HL-60 (cell line): ENCODE measurements around the gene MDM1.
A peak's percentile ranks its signal among the peaks of the same experiment; 100 is the strongest.

Experiments
- DNase-seq, 2 experiments: peaks; one replicate each; pipeline ENCODE4 v3.0.0-alpha.2; 2010 to 2020; ENCODE audit warnings: low read depth in 1 of 2, low spot score in 1 of 2
- H3K27ac ChIP-seq: fragments of 250-450 bp; sonication (Bioruptor Pico); replicated peaks from 2 replicates; pipeline ENCODE4 v1.5.1; 2020; ENCODE audit warnings: mild to moderate bottlenecking, moderate library complexity
- H3K27me3 ChIP-seq: fragments of 250-450 bp; sonication (Bioruptor Pico); 2 replicates; pipeline ENCODE4 v1.5.1; 2021; ENCODE audit warnings: mild to moderate bottlenecking, moderate library complexity; ENCODE audit not compliant: insufficient read depth, poor library complexity, severe bottlenecking
- H3K4me3 ChIP-seq: replicated peaks from 2 replicates; pipeline ENCODE4 v1.5.1; 2011; ENCODE audit warnings: mild to moderate bottlenecking, control low read depth, low read length; ENCODE audit not compliant: insufficient read depth
- CTCF ChIP-seq: IDR thresholded peaks from one replicate; pipeline ENCODE4 v1.5.1; 2011; ENCODE audit warnings: low read length, control low read depth, inconsistent platforms; ENCODE audit not compliant: insufficient read depth
- GABPA ChIP-seq: IDR thresholded peaks from 2 replicates; pipeline ENCODE4 v1.6.1; 2012; ENCODE audit warnings: low read depth
- POLR2AphosphoS5 ChIP-seq: IDR thresholded peaks from 2 replicates; pipeline ENCODE4 v1.6.1; 2012; ENCODE audit warnings: low read depth
- REST ChIP-seq: IDR thresholded peaks from 2 replicates; pipeline ENCODE4 v1.6.1; 2012; ENCODE audit warnings: low read depth; ENCODE audit not compliant: insufficient replicate concordance
- SPI1 ChIP-seq: IDR thresholded peaks from 2 replicates; pipeline ENCODE4 v1.6.1; 2012; ENCODE audit warnings: low read depth, mild to moderate bottlenecking, borderline replicate concordance

Gene MDM1

DNA sequence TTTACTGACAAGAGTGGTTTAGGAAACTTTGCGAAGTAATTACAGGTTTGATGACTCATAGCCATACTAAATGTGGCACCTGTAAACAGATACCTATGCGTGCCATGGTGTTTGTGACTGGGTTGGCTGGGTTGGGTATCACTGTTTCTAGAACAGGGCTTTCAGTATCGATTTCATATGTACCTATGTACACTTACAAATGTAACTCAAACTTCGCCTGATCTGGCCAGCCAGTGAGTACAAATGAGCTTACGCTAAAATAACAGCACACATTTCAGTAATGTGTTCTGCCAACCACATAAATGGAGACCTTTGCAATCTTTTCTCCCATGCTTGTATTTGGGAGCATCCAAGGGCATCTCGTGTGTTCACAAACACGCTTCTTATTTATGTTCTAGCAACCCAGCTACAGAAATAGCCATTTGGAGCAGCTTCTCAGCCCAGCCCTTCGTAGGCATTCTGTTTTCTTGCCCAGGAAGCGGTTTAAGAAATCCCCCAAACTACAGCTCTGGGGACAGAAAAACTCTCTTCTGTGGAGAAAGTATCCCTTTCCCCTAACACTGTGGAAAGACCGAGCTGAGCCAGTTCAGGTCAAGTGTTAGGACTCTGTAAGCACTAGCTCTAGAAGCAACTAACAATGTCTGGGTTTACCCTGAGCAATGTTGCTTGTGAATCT is 42.3 kb upstream of the MDM1 start:
- no peak for TF ChIP-seq POLR2AphosphoS5
- TF ChIP-seq CTCF = no peak
- TF ChIP-seq GABPA = no peak
- no peak for TF ChIP-seq REST
- no peak for TF ChIP-seq SPI1
- Histone ChIP-seq H3K4me3 (no peak overlapping the region), H3K27ac (peak overlapping the region; percentile 63), H3K27me3 (no peaks in the 10 kb centered on the region)
- DNase-seq = no peak

DNA sequence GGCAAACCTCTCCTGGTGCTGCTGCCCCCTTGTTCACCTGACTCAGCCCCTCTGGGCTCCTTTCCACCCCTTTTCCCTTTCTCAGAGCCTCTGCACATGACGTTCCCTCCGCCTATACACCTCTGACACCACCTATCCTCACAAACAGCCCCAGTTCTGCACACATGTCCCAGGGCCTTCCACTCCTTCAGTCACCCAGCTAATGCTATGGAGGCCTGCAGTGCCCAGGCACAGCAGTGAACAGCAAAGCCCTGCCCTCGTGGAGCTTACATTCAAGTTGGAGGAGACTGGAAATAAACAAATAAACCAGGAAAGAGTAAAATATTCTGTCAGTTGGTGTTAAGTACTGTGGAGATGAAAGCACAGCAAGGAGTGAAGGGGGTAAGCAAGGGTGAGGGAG is 38.5 kb upstream of the MDM1 start:
- no peak for TF ChIP-seq GABPA
- no peak for TF ChIP-seq SPI1
- TF ChIP-seq POLR2AphosphoS5 = no peak
- TF ChIP-seq REST = no peak
- no peak for TF ChIP-seq CTCF
- Histone ChIP-seq H3K4me3 (no peak overlapping the region), H3K27ac (no peak overlapping the region), H3K27me3 (no peaks in the 10 kb centered on the region)
- DNase-seq = no peak

GRCh38 chr12:68370006-68370590 is 37.9 kb upstream of the MDM1 start:
- no peak overlapping the region for H3K4me3 ChIP-seq
- no peaks in the 10 kb centered on the region for H3K27me3 ChIP-seq
- H3K27ac ChIP-seq = no peak overlapping the region
- TF ChIP-seq GABPA (no peak), SPI1 (no peak)
- no peak for DNase-seq

GRCh38 chr12:68368327-68368726 is 36.2 kb upstream of the MDM1 start:
- no peaks in the 10 kb centered on the region for H3K27me3 ChIP-seq
- H3K27ac ChIP-seq = peak overlapping the region; percentile 93
- H3K4me3 ChIP-seq = no peak overlapping the region
- peak in 1 of 2 experiments; percentile 56 for DNase-seq
- TF ChIP-seq CTCF (no peak), SPI1 (peak; percentile 44; the same call in 1 of the 2 replicates), REST (no peak), GABPA (no peak)
